NCI-H345 treated with DMSO at 0.1 percent for 48 hours (cell line): ENCODE results near the gene BEST2.
"Not testable (repeated sequence)": the region's sequence is repeated elsewhere in the genome, so short reads cannot be mapped to it uniquely, and the experiment has no call there.

Experiments used
- DNase-seq: peaks from one replicate; lab custom pipeline; 2025; ENCODE audit not compliant: unreplicated experiment; lab: John Stamatoyannopoulos, UW

Gene BEST2

DNA sequence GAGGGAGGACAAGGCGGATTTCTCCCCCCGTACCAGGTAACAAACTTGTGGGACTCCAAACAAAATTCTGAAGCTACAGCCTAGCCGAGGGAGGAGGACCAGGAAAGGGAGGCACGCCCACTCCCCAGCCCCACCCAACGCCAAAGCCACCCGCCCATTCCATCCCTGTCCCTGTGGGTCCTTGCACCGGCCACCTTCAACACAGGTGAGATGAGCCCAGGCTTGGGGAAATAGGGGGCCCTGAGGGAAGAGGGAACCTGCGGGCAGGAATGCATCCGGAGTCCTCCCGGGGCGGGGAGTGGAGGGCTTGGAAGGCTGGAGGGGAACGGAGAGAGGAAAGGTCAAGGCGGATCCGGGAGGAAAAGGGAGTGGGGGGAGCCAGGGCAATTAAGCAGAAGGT, at the start of gene BEST2:
Gene BEST2 (plus strand): TSS at position 157 of the 400 bp plus-strand sequence. CDS start 802 bp downstream, outside the sequence.
- DNase-seq = no peak

- no peak for DNase-seq
These were observed 48.5 kb upstream of the BEST2 start for GRCh38 chr19:12703046-12703445.

GRCh38 chr19:12705169-12705568, 46.4 kb upstream of the BEST2 start:
- DNase-seq = no peak

- no peak for DNase-seq
These were observed 45.8 kb upstream of the BEST2 start for GRCh38 chr19:12705654-12706331.

DNA sequence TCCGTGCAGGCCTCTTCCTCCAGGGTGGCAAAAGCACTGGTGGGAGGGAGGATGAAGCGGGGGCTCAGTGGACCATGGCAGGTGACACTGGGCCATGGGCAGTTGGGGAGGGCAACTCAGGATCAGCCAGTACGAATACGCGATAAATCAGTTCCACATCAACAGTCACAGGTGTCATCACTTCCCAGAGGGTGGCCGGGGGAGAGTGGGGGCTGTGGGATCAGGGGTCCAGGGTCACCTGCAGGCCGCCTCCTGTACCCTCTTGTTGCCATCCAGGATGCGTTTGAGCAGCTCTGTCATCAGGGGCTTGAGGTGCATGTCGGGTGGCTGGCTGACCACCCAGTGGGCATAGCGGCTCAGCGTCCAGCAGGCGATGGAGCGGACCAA, 45.3 kb upstream of the BEST2 start:
- DNase-seq = no peak

GRCh38 chr19:12708641-12709040, 43.0 kb upstream of the BEST2 start:
- DNase-seq = no peak

- no peak for DNase-seq
These were observed 40.4 kb upstream of the BEST2 start for GRCh38 chr19:12711187-12711586.

GRCh38 chr19:12712077-12712476, 39.5 kb upstream of the BEST2 start:
- not testable (repeated sequence) for DNase-seq

DNA sequence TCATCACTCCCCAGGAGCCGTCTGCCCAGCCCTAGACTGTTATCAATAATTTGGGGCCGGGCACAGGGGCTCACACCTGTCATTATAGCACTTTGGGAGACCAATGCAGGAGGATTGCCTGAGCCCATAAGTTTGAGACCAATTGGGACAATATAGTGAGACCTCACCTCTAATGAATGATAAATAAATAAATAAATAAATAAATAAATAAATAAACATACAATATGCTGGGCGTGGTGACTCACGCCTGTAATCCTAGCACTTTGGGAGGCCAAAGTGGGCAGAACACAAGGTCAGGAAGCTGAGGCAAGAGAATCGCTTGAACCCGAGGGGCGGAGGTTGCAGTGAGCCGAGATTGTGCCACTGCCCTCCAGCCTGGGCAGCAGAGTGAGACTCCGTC, 38.3 kb upstream of the BEST2 start:
- not testable (repeated sequence) for DNase-seq

GRCh38 chr19:12715102-12715501, 36.5 kb upstream of the BEST2 start:
- DNase-seq = no peak

- no peak for DNase-seq
These were observed 35.7 kb upstream of the BEST2 start for GRCh38 chr19:12715929-12716328.

- no peak for DNase-seq
These were observed 31.3 kb upstream of the BEST2 start for GRCh38 chr19:12720296-12720695.

DNA sequence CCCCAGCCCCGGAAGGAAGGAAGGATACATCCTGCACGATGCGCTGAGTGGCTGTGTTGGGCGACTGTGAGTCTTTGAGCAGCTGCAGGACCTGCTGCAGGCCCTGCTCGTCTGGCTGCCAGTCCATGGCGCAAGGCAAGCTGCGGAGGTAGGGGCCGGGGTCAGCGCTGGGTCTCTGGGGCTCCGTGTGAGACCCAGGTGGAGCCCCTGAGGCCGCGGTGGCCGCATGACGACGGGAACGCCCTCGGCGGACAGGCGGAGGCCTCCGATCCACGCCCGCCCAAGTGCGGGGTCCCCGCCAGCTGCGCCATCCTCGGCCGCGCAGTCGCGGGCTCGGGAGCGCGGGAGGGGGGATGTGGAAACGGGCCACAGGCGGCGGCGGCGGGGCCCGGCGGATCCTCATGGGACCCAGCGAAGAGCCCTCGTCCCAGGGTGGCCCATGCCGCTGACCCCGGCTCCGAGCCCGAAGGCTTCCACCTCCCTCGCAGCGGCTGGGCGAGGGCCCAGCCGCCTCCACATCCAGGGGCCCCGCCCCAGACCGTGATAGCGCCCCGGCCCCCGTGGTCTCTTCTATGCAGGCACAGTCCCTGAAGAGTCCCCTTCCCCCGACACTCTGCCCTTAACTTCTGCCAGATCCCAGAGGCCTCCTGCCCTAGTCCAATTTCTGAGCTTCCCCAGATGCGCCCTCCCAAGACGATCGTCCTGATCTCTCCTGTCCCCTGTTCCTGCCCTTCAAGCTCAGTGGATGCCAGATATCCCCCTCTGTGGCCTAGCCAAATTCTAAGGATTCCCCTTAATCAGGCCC, 30.5 kb upstream of the BEST2 start:
- DNase-seq = no peak

DNA sequence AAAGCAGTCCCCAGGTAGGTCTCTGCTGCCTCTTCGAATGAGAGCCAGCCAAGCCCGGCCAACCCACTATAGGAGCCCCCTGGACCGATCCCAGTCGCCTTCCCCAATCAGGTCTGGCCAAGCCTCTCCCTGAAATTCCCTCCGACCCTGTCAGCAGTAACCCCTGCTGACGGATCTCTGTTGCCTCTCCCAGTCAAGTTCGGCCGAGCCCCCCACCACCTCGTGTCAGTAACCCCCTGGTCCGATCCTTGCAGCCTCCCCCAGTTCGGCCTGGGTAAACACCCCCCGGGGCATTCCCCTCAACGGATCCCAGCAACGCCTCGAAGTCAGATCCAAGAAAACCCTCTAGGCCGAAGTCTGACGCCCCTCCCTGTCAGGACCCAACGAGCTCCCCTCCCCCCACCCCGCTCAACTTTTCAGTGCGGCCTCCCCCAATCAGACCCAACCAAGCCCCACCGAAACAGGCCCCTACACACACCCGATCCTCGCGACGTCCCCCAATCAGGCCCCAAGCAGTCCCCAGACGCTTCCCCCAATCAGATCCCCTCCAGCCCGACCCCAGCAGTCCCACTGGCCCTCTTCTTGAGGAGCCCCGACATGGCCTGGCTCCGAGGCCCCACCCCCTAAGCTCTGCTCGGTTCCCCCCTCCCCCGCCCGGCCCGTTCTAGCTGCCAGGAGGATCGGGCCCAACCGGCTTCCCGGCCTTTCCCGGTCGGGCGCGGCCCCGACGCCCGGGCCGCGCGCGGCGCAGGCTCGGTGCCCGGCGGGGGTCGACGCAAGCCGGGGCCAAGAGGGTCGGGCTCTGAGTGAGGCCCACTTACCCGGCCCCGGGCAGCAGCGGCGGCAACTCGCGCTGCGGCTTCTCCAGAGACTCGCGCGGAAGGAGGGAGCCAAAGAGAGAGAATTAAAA, 29.7 kb upstream of the BEST2 start:
- no peak for DNase-seq

- DNase-seq = peak; percentile 39
These were observed 28.8 kb upstream of the BEST2 start for GRCh38 chr19:12722566-12723380.

DNA sequence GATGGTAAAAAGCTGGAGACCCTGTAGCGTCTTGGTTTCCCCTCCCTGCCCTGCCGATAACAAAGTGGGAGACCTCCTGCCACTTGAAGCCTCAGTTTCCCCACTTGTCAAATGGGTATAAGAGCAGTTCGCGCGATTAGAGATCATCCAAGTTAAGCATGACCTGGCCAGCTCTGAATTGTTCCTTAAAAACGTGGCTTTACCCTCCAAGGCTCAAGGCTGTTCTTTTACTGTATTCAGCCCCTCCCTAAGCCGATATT, 28.3 kb upstream of the BEST2 start:
- DNase-seq = no peak

GRCh38 chr19:12723641-12724426, 27.8 kb upstream of the BEST2 start, which contains the start of gene TNPO2:
TSS of gene TNPO2 (minus strand) at chr19:12723932. CDS start at chr19:12720977, 2,955 bp downstream.
- DNase-seq = peak; percentile 5

DNA sequence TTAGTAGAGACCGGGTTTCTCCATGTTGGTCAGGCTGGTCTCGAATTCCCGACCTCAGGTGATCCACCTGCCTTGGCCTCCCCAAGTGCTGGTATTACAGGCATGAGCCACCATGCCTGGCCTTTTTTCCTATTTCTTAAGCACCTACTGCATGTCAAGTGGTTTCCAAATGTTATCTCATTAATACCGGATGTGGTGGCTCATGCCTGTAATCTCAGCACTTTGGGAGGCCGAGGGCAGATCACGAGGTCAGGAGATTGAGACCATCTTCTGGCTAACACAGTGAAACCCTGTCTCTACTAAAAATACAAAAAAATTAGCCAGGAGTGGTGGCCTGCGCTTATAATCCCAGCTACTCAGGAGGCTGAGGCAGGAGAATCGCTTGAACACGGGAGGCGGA, 26.0 kb upstream of the BEST2 start:
- not testable (repeated sequence) for DNase-seq

DNA sequence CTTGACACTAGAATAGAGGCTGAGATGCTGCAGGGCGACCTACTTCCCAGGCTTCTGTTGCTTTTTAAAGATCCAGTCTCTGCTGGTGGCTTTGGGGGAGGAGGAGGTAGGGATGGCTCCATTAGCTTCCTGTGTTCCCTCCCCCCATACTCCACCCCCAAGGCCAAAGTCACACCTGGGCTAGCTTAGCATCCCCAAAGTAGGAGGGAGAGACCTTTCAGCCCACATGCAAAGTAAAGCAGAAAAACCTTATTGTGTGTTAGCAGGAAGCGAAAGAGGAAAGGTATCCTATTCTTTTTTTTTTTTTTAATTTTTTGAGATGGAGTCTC, 24.6 kb upstream of the BEST2 start:
- DNase-seq = no peak
